DMS79 (cell line): ENCODE measurements around the gene OCA2.

ENCODE experiments used
- DNase-seq: peaks from one replicate; lab custom pipeline; 2025; lab: John Stamatoyannopoulos, UW

OCA2 gene

GRCh38 chr15:28104326-28104725 is 5.2 kb upstream of the OCA2 start:
- DNase-seq: no peak

DNA sequence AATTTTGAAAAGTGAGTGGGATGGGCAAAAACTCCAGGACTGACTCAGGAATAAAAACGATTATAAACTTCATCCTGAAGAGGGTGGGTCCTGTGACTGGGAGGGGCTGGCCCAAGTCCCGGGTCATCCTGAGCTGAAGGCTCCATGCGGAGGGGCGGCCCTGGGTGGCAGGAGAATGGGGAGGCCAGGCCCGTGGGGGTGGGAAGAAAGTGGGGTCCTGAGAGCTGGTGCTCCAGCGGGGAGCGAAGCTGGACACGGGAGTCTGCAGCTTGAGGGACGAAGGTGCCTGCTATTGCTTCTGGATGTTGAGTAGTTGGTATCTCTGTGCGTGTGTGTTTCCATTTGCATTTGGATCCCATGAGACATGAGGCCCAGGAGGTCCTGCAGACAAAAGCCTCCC is 4.7 kb upstream of the OCA2 start:
- DNase-seq: no peak

GRCh38 chr15:28101983-28102441 is 2.9 kb upstream of the OCA2 start:
- no peak for DNase-seq

GRCh38 chr15:28101201-28101600 is 2.1 kb upstream of the OCA2 start:
- no peak for DNase-seq

DNA sequence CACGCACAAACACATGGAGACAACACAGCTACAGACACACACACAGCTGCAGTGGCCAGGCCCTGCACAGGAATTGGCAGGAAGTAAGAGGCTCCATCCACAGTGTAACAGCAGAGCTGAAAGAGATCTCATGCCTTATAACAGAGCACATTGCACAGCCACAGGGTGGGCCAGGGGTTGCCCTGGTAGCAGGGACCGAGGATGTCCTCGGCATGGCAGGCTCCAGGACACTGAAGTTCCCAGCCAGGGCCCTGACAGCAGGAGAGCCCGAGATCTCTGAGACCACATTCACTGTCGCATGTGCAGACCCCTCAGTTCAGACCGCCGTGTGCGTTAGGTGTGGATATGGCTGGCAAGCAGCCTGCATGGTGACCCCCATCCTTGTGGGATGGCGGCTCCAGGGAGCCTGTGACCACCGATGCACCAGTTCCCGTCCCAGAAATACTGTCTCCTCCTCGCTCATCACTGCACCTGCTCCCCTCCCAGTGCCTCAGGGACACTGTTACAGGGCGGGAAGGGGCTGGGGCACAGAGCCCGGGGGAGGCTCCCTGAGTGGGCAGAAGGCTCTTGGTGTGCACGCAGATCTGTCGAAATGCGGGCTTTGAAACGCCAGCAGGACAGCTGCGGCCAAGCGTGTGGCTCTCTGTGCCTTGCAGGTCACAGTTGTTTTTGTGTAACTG is 1.5 kb upstream of the OCA2 start:
- no peak for DNase-seq

DNA sequence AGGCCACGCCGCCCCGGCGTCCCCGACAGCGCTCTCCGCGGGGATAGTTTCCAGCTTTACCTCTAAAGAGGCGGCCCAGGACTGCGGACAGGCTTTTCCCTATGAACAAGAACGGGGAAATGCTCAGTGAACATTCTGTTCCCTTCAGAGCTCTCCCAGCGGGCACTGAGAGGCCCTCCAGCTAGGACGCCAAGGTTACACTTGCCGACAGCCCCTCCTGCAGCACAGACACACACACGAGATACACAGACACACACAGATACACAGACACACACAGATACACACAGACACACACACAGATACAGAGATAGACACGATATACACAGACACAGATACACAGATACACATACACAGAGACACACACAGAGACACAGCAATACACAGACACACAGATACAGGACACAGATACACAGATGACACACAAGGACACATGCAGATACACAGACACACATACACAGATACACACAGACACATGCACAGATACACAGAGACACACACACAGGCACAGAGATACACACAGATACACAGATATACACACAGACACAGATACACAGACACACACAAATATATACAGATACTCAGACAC is 533 bp upstream of the OCA2 start:
- DNase-seq: no peak

DNA sequence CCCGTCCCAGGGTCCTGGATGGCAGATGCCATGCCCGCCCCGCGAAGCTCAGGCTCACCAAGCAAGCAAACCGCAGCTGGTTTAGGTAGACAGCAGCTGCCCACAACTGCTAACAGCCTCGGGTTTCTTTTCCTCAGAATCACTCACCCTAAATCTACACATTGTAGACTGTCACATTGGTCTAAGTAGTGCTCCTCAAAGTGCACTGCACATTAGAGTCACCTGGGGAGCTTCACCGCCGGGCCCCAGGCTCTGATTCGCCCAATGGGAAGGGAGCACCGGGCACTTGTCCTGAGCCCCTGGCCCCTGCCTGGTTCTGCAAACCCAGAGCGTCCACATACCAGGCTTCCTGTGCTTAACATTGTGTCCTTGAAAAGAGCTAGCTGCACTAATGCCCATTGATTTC is 752 bp downstream of the OCA2 start:
- no peak for DNase-seq

DNA sequence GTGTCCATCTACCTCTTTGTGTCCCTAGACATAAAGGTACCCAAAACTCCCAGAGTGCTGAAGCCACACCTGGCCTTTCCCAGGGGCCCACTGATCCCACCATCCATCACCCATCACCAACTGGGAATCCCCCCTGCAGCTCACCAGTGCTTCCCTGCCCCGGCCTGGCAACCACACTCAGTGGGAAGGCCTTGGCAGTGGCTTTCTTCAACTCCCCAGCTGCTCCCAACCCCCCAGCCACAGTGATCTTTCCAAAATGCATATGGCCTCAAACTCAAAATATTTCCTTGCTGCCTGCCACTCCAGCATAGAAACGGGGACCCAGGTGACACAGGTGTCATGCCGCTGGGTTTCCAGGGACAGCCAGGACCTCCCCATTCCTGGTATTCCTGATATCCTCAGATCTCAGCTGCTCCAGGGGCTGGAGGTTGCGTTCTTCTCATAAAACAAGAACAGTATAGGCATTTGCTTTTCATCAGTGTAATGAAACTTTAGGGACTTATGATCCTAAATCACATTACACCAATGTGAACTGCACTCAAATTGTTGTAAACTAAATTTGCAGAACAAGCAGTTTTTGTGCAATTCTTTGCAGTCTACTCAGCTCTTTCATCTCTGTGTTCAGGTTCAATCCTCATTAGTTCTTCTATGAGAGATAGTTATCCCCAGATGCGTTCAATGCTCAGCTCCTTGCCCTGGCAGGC is 1.3 kb downstream of the OCA2 start:
- no peak for DNase-seq

- no peak for DNase-seq
Observed at GRCh38 chr15:28096670-28097431, 2.3 kb downstream of the OCA2 start.

- DNase-seq: no peak
Observed at GRCh38 chr15:28096411-28096669, 2.8 kb downstream of the OCA2 start.

DNA sequence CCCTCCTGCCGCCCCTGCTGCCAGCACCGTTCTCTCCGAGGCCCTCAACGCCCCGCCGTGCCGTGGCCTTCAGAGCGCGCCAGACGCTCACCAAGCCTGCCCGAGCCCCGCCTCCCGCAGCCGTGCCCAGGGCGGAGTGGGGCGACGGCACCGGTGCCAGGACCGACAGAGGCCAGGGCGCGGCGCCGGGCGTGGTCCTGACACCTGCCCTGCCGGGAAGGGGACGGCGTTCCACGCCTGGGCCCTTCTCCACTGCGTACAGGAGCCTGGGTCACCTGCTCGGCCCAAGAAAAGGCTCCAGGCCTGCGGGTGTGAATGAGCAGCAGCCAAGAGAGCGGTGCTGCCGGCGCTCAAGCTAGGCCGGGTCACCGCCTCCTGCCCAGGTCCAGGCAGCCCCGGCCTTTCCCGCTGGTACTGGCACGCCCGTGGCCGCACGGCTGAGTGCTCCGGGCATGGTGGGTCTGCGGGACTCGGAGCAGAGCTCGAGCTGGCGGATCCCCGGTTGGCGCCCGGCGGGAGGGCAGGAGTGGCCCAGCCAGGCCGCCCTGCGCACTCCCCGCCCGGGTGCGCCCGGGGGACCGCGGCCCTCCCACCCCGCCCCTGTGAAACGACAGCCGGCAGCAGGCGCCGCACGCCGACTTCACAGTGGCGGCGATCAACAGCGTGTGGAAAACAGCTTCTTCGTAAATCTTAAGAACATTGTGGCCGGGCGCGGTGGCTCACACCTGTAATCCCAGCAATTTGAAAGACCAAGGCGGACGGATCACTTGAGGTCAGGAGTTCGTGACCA is 4.2 kb downstream of the OCA2 start:
- no peak for DNase-seq

GRCh38 chr15:28093752-28094535 is 5.2 kb downstream of the OCA2 start:
- no peak for DNase-seq

GRCh38 chr15:28091313-28091712 is 7.8 kb downstream of the OCA2 start:
- no peak for DNase-seq

- no peak for DNase-seq
Observed at GRCh38 chr15:28086175-28086703, 12.9 kb downstream of the OCA2 start.

DNA sequence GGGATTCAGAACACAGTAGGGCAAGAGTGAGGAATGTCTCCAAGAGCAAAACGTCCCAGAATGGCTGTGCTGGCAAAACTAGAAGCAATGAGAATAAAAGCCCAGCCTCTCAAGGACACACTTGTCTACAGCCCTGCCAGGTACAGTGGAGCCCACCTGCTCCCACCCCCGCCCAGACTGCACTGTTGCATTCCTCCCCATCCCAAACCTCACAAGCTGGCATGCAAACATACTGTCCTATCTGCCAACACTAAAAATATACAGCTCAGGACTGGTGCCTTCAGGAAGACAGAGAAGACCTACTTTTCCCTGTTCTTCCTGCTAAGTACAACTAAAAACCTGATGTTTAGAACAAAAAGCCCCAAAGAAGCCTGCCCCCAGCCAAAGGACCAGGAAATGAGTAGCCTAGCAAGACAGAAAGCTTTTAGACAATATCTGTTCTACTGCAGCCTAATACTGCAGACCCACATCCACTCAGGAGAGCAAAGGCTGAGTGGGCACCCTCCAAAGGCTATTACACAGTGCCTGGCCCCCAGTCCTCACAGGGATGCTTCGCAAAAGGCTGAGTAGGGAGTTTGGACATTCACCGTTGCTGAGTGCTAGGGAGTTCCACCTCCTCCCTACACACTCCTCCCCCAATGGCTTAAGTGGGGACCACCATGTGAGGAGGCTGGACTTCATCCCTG is 13.5 kb downstream of the OCA2 start:
- no peak for DNase-seq

DNA sequence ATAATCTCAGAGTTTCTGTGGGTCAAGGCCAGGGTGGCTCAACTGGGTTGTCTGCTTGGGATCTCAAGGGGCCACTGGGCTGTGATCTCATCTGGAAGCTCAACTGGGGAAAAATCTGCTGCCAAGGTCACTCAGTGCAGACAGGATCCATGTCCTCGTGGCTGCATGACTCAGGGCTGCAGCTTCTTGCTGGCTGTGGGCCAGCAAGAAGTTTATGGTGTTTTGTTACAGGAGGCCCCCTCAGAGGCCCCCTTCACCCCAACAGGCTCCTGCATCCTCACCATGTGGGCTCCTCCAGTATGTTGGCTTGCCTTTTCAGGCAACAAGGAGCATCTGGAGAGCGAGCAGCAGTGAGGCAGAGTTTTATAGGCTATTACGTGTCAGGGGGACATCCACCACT is 14.6 kb downstream of the OCA2 start:
- DNase-seq: no peak

GRCh38 chr15:28082891-28083684 is 16.0 kb downstream of the OCA2 start:
- DNase-seq: no peak

DNA sequence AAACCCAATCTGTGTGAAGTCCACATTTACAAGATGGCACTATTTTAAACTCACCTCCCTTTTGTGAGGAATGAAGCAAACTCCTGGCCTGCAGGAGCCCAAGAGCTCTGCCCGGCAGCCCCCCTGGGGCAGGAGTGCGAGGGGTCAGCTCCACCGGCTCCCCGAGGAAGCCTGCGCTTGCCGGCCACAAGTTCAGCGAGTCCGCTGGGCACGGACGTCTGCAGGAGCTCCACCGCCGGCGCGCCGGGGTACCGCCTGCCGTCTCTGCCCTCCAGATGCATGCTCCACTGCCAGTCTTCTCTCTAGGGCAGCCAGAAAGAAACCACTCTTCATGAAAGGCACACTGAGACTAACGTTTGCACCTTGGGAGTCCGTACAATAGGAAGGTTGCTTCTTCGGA is 17.5 kb downstream of the OCA2 start:
- DNase-seq: no peak

- DNase-seq: no peak
Observed at GRCh38 chr15:28080386-28080785, 18.7 kb downstream of the OCA2 start.
